GM19455 (cell line): ENCODE data around the gene SLC25A29.

Experiments
- ATAC-seq: cut with Tn5 transposase; IDR thresholded peaks from one replicate; pipeline ENCODE4 v1.9.1; 2021; ENCODE audit not compliant: unreplicated experiment

The SLC25A29 gene

DNA sequence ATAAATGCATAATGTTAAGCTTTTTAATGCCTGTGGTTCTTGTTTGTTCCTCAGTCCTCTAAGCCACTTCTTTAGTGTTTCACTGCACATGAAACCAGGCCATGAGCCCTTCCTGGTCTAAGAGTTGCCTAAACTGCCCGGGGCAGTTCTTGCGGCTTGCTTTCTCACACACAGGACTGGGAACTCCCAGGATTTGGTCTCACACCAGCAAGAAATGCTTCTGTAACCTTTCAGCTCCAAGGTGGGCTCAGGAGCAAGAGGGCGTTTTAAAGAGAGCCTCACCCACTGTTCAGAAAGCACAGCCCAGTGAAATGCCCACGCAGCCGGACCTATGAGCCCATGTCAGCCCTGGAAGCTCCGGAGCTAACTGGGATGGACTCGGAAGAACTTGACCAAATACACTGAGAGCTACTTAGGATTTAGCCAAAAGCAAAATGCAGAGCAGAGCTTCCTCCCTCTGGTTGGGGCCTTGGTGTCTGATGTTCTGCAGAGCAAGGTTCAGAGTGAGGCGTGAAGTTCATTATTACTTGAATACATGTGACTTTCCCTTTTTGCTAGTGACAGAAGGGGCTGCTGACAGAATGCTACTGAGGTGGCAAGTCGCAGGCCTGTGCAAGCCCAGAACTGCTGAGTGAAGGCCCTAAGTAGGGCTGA is 23.4 kb downstream of the SLC25A29 start:
- no peak for ATAC-seq

GRCh38 chr14:100282083-100282350 is 24.2 kb downstream of the SLC25A29 start:
- ATAC-seq: no peak

DNA sequence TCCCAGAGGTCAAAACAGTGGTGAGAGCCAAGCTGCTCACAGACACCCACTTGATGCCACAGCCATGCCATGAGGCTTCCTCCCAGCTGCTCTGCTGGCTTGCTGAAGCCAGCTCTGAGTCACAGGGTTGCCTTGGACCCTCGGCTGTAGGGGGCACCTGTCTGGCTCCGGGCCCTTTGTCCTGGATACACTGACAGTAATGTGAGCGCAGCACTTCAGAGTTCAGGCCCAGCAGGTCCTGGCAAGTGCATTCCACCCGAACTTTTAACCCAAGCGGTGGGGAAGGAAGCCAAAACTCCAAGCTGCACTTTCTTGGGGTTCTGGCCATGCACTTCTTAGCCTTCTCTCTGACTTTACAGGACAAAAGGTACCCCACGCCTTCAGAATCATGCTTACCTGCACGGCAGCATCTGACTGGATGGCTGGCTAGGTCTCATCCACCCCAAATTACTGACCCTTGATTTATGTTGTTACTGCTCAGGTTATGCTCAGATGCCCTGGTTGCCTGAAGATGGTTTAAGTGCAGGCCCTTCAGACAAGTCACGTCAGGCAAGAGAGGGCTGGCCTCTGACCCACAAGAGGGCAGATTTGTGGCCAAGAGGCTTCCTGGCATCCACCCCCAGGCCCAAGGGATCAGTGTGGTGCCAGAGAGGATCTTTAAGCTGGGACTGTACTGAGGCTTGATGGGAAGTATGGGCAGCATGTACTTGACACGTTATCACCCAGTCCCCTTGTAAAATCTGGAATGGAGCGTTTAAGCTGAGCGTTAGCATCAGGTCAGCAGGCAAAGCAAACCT is 24.8 kb downstream of the SLC25A29 start:
- ATAC-seq: no peak

GRCh38 chr14:100279563-100279962 is 26.7 kb downstream of the SLC25A29 start:
- no peak for ATAC-seq

DNA sequence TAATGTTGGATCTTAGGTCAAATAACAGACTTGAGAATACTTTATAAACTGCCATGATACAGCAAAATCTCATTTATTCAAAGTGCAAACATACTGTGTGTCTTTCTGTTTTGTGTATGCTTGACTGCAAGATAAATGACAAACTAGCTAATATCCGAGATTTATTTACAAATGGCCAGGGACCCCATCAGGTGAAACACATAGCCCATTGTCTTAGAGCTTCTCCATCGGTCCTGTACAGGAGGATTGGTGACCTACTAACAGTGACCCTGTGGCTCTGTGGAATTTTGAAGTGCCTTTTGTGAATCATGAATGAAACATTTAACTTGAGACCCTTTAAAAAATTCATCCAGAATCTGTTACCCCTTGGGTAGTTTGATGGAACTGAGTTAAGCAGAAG is 27.1 kb downstream of the SLC25A29 start:
- no peak for ATAC-seq

DNA sequence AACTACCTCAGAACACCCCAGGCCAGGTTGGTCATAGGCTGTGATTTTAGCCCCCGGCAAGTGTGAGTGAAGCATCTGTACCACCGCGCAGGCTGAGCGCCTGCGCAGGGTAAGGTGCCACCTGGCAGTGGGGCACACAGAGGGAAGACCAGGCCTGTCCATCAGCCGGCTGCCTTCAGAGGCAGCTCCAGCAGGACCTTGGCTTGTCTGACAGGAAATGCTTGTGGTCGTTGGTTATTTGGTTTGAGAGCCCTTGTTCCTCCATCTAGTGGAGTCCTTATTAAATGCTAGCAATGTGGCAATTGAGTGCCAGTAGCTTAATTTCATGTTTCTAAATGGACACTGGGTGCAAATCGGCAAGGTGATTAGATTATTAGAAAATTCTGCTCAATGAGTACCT is 27.5 kb downstream of the SLC25A29 start:
- no peak for ATAC-seq

DNA sequence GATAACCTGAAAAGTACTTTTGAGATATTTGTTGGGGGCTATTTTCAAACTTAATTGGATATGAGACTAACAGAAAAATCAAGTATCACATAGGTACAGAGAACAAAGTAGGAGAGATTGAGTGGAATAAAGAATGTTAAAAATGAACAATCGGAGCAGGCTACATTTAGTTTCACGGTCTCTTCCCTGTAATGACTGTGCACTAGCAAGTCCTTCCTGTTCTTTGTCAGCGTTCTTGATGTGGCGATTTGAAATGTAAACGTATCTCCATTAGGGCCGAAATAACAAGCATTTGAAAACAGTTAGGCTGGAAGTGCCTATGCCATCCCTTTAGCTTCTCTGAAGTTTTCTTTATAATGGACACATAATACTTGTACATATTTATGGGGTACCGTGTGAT is 31.0 kb downstream of the SLC25A29 start:
- no peak for ATAC-seq

DNA sequence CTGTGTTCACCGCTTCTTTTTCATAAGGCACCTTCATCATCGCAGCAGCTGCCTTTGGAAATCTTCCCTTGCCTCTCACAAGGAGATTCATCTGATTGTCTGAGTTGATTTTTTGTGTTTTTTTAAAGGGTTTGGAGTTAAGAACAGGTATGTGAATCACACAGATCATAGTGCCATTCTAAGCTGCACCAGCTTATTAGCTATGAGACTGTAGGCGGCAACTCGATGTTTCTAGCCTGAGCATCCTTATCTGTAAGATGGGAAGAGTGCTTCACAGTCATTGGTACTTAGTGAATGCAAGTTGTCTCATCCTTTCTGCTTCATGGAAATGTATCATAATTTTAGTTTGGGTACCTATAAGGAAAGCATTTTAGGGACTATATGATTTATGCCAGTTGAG is 32.0 kb downstream of the SLC25A29 start:
- ATAC-seq: no peak

DNA sequence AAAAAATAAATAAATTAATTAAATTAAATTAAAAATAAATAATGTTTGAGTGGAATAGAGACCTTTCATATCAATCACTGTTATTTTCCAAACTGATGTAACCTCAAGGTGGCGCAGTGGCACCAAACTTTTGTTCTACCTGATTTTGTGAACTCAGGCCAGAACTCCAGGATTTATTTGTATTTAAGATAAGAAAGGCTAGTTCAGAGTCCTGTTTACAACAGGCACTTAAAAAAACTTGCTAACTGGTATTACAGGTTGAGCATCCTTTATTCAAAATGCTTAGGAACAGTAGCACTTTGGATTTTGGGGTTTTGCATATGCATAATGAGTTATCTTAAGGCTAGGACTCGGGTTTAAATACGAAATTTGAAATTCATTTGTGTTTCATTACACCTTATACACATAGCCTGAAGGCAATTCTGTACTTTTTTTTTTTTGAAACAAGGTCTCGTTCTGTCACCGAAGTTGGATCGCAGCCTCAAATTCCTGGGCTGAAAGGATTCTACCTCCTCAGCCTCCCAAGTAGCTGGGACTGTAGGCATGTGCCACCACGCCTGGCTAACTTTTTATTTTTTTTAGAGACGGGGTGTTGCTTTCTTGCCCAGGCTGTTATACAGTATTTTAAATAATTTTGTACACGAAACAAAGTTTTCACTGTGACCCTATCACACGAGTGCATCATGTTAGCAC is 34.9 kb downstream of the SLC25A29 start:
- no peak for ATAC-seq

DNA sequence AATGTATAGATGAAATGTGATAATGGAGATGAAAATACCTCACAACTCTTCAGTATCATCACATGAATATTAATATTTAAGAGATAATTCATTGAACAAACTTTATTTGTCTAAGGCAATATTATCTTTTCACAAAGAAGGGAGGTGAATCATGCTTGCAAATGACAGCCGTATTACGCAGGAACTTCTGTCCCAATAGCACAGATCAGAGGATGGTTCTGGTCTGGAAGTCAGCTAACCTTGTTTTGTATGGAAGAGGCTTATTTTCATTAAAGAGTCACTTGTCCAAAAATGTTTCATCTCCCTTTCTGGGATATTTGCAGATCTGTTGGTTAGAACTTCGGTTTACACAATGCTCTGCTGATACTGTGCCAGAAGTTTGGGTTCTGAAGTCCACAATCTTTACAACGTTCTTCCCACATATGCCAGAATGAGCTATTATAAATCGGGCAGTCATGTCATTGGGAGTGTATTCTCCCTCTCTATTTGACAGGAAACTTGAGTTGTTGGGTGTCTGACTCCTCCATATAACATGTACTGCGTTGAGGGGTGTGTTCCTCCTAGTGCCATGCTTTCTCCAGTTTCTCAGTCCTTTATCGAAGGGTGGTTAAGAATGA is 37.5 kb downstream of the SLC25A29 start:
- no peak for ATAC-seq

DNA sequence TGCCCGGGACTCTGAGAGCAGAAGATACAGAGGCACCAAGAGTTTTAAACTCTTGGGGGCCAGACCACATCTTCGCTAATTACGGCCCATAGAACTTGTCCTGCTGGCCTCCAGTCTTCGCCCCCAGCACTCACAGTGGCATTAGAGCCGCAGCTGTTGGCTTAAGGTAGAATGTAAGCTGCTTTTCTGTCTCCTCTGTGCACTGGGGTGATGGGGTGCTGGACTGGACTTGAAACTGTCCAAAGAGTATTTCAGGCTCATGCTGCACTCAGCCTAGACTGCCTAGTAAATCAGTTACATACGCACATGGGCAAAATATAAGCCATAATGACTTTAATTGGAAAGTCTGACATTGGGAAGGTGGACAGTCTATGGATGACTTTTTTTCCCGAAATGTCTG is 38.3 kb downstream of the SLC25A29 start:
- ATAC-seq: no peak

GRCh38 chr14:100263141-100263540 is 43.1 kb downstream of the SLC25A29 start:
- ATAC-seq: no peak

DNA sequence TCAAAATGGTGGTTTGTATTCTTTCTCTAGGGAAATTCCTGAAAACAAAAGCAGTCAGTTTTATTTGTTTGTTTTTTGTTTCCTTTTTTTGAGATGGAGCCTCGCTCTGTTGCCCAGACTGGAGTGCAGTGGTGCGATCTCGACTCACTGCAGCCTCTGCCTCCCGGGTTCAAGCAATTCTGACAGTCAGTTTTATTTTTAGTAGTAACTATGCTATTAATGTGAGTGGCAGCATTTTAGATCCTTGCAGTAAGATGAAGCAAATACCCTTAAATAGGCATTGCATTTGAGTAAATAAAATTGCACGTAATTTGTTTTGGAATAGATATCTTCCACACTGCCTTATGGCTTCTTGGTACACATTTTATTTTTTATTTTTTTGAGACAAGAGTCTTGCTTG is 43.7 kb downstream of the SLC25A29 start:
- ATAC-seq: no peak

- no peak for ATAC-seq
These were observed 44.6 kb downstream of the SLC25A29 start for GRCh38 chr14:100261621-100262020.

DNA sequence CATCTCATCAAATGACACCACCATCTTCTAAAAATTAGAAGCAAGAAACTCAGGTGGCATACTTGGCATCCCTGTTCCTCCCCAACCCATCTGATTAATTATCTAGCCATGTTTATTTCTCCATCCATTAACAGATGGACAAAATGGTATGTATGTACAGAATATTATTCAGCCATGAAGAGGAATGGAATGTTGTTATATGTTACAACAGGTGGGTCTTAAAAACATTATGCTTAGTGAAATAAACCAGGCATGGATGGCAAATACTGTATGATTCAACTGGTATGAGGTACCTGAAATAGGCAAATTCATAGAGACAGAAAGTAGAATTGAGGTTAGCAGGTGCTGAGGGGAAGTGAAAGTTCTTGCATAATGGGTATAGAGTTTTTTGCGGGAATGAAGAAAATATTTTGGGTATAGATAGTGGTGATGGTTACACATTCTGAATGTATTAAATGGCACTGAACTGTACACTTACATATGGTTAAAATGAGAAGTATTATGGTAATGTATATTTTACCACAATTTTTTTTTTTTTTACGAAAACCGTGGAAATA is 49.8 kb downstream of the SLC25A29 start:
- ATAC-seq: peak; percentile 55

- ATAC-seq: no peak
These were observed 53.6 kb downstream of the SLC25A29 start for GRCh38 chr14:100252684-100253083.

GRCh38 chr14:100250732-100251465 is 55.3 kb downstream of the SLC25A29 start:
- no peak for ATAC-seq

DNA sequence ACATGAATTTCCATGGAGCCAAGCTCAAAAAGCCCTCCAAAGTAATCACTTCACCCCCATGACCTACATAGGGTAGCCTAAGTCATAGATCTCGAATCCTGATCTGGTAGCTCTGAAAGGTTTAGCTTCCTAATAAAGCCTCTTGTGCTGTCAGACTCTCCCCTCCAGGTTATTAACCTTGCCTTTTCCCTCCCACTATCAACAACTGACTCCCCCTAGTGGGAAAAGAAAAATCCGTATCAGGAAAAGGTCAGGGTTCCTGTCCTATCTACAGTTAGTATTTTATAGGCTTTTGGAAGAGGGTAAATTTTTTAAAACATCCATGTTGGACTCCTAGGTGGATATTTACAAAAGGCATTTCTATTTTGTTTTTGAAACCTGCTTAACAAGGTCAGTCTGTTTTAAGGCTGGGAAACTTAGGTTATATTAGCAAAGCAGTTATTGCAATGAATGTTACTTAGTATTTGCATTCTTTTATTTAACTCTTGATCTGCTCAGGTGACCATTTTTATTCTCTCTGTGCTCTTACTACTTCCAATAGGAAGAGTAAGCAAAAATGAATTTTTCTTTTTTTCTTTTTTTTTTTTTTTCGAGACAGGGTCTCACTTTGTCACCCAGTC is 59.3 kb downstream of the SLC25A29 start:
- ATAC-seq: no peak

DNA sequence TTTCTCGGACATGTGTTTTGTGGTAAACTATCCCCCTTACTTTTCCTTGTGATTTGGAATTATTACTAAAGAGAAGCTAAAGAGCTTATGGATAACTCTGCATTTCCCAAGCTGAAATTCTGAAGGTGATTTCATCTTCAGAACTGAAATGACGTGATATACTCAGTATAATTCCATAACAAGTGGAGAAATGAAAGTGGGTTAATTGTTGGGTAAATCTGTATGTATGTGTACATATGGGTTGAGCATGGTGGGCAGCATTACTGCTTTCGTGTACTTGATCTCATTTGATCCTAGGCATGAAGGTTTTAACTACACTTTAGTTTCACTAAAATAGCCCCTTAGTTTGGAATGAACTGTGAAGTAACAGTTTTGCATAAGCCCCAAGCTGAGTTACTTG is 63.2 kb downstream of the SLC25A29 start:
- ATAC-seq: no peak

- no peak for ATAC-seq
These were observed 65.0 kb downstream of the SLC25A29 start for GRCh38 chr14:100241279-100241678.
